ENCODE measurements around the gene STK39. TPM values are rescaled to one million over a fixed set of nuclear protein-coding genes. Genes with fewer than 3 reads are reported as not detected.

The STK39 gene
- polyA plus RNA-seq, 2 of the 4 experiments (the other 2 are of a cell fraction): 14.2 to 27.2 TPM

DNA sequence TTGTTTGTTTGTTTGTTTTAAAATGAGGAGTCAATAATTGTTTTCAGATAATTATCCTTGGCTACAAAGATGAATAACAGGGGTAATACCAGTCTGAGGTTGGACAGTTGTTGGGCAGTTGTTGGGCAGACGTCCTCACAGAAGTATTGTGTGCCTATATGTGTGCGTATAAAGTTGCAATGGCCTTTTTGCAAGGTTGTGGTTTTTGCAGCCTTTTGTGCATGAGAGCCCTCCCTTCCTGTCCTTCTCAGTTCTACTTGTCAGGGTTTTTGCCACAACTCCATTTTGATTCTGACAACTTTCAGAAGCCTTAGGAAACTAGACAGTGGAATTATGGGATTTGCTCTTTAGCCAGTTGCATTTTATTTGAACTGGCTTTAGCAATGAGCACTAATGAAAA is 6.0 kb upstream of the STK39 start:
- FAIRE-seq (no peak), ATAC-seq (no peak), DNase-seq (ENCODE audit: low read depth in 1 of 2, low spot score in 1 of 2) (no peak)
- H3K4me1 ChIP-seq: no peaks in the 10 kb centered on the region
- TF ChIP-seq POLR2AphosphoS2 (conservative IDR thresholded peaks at IDR 0.05; ENCODE audit: low read length): no peak
- TF ChIP-seq KDM1A (IDR thresholded peaks at IDR 0.05; ENCODE audit: low read depth): no peak
- TF ChIP-seq MYC (IDR thresholded peaks at IDR 0.05; ENCODE audit: borderline replicate concordance, low read length): no peak
- TF ChIP-seq POLR2A (IDR thresholded peaks at IDR 0.05; ENCODE audit: low read length): no peak
- TF ChIP-seq, protein P1, sequence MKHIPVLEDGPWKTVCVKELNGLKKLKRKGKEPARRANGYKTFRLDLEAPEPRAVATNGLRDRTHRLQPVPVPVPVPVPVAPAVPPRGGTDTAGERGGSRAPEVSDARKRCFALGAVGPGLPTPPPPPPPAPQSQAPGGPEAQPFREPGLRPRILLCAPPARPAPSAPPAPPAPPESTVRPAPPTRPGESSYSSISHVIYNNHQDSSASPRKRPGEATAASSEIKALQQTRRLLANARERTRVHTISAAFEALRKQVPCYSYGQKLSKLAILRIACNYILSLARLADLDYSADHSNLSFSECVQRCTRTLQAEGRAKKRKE (CRISPR knock-in tag; IDR thresholded peaks at IDR 0.05; ENCODE audit: low read depth): no peak
- TF ChIP-seq ZSCAN20 (CRISPR knock-in tag; IDR thresholded peaks at IDR 0.05): no peak
- TF ChIP-seq GATA3 (IDR thresholded peaks at IDR 0.05; ENCODE audit: borderline replicate concordance): no peak
- TF ChIP-seq TFCP2L1 (CRISPR knock-in tag; IDR thresholded peaks at IDR 0.05): no peak
- TF ChIP-seq NPAS2 (CRISPR knock-in tag; IDR thresholded peaks at IDR 0.05; ENCODE audit: borderline replicate concordance): no peak
- TF ChIP-seq EHF (CRISPR knock-in tag; IDR thresholded peaks at IDR 0.05): no peak
- no peak for TF ChIP-seq HOXB5 (CRISPR knock-in tag; IDR thresholded peaks at IDR 0.05)
- ChIA-PET POLR2A (no interaction called here), CTCF (interaction anchor here (1.0 kb wide), 1 partner anchor 95 kb away, joined by 3 read pairs; no protein-coding TSS in a partner anchor)
- H3K27ac ChIP-seq: no peak overlapping the region
- 76% methylated on average over 2 of the region's 2 CpGs for WGBS (ENCODE audit: missing lambda C conversion rate)
- peaks cover 2% of the 10 kb centered on the region; the same call in 1 of the 3 replicates for H3K9me3 ChIP-seq
- no peak overlapping the region for H3K4me3 ChIP-seq
- no peak overlapping the region for H3K4me2 ChIP-seq

DNA sequence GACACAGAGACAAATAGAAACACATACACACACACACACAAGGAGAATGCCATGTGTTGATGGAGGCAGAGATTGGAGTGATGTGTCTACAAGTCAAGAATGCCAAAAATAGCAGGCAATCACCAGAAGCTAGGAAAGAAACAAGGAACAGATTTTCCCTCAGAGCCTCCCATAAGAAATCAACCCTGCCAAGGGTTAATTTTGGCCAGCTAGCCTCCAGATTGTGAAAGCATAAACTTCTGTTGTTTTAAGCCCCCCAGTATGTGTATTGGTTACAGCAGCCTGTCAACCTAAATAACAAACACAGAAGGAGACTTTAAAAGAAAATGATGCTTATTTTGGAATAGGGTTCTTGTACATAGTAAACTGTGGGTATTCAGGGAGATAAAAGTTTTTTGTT is 5.6 kb upstream of the STK39 start:
- DNase-seq (ENCODE audit: low read depth in 1 of 2, low spot score in 1 of 2) (no peak), FAIRE-seq (no peak), ATAC-seq (no peak)
- Histone ChIP-seq H3K4me2 (no peak overlapping the region), H3K4me1 (no peaks in the 10 kb centered on the region), H3K4me3 (no peak overlapping the region), H3K9me3 (0 out of 3 replicates have a peak, but pooled peaks cover 2% of the 10 kb centered on the region), H3K27ac (no peak overlapping the region)
- CTCF ChIA-PET: no interaction called here
- POLR2A ChIA-PET: no interaction called here
- TF ChIP-seq TFCP2L1 (CRISPR knock-in tag; IDR thresholded peaks at IDR 0.05): no peak
- TF ChIP-seq, protein P2, sequence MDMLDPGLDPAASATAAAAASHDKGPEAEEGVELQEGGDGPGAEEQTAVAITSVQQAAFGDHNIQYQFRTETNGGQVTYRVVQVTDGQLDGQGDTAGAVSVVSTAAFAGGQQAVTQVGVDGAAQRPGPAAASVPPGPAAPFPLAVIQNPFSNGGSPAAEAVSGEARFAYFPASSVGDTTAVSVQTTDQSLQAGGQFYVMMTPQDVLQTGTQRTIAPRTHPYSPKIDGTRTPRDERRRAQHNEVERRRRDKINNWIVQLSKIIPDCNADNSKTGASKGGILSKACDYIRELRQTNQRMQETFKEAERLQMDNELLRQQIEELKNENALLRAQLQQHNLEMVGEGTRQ (IDR thresholded peaks at IDR 0.05): no peak
- TF ChIP-seq BHLHE40 (IDR thresholded peaks at IDR 0.05; ENCODE audit: low read depth, low read length): no peak
- no peak for TF ChIP-seq POLR2A (IDR thresholded peaks at IDR 0.05; ENCODE audit: low read length)
- no peak for TF ChIP-seq ZC3H11A (IDR thresholded peaks at IDR 0.05)
- no peak for TF ChIP-seq HES2 (IDR thresholded peaks at IDR 0.05)
- TF ChIP-seq HOXB5 (CRISPR knock-in tag; IDR thresholded peaks at IDR 0.05): no peak
- TF ChIP-seq CBX2 (IDR thresholded peaks at IDR 0.05; ENCODE audit: borderline replicate concordance, low read depth): no peak
- TF ChIP-seq EHMT2 (IDR thresholded peaks at IDR 0.05; ENCODE audit: low read depth): no peak
- no peak for TF ChIP-seq MAZ (IDR thresholded peaks at IDR 0.05; ENCODE audit: borderline replicate concordance, low read depth, low read length)
- no peak for TF ChIP-seq CHD4 (IDR thresholded peaks at IDR 0.05; ENCODE audit: borderline replicate concordance)
- TF ChIP-seq GATA3 (IDR thresholded peaks at IDR 0.05; ENCODE audit: borderline replicate concordance): no peak
- no peak for TF ChIP-seq HEYL (CRISPR knock-in tag; IDR thresholded peaks at IDR 0.05)
- TF ChIP-seq PBX3 (IDR thresholded peaks at IDR 0.05): no peak
- no peak for TF ChIP-seq CBX8 (IDR thresholded peaks at IDR 0.05)
- TF ChIP-seq CEBPB (IDR thresholded peaks at IDR 0.05): no peak

All from A549 (cell line).